Measurements from ENCODE around the gene ACVRL1. TPM values are rescaled to one million over a fixed set of nuclear protein-coding genes. Genes with fewer than 3 reads are reported as not detected.

ACVRL1 gene
- total RNA-seq: under 1 TPM in 1 of 3 donors, not detected in 2; 0.57 TPM
- total RNA-seq (2013): 0.16 TPM

DNA sequence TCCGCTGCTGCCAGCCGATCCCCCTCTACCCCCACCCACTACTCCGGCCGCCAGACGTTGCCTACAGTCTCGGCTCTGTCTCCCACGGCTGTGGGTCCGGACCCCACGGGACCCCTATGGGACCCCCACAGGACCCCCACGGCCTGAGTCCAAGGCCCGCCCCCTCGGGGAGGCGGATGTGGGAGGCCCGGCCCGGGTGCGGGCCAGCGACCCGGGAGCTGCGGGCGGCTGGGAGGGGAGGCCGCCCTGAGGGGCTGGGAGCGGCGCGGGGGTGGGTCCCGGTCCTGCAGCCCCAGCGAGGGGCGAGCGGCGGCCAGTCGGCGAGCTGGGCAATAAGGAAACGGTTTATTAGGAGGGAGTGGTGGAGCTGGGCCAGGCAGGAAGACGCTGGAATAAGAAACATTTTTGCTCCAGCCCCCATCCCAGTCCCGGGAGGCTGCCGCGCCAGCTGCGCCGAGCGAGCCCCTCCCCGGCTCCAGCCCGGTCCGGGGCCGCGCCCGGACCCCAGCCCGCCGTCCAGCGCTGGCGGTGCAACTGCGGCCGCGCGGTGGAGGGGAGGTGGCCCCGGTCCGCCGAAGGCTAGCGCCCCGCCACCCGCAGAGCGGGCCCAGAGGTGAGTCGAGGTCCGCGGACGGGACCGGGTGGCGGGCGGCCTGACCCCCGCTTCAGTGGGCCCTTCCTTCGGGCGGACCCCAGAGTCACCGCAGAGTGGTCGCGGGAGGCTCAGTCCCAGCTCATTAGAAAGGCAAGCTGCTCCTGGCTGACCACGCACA, at the start of gene ACVRL1:
TSS of gene ACVRL1 (plus strand) at position 422 of the 773 bp plus-strand sequence. CDS start 4,971 bp downstream, outside the sequence.
- H3K27ac ChIP-seq (ENCODE audit: low read length): no peak within 1 kb of the TSS
- no peaks in the 10 kb centered on the region for H3K9me3 ChIP-seq (ENCODE audit: control insufficient read depth, insufficient read depth, low read length)
- DNase-seq: no peak
- H3K27me3 Mint-ChIP-seq (ENCODE audit: low read depth in 2 of 2): peaks cover 20 to 42% of the 10 kb centered on the region in 2 donors
- H3K4me1 ChIP-seq (ENCODE audit: control insufficient read depth, insufficient read depth, low read length): peaks cover 4% of the 10 kb centered on the region
- intact Hi-C loops (cut with micrococcal nuclease): no loop called here
- peaks cover 8% of the 10 kb centered on the region for H3K27me3 ChIP-seq (ENCODE audit: control insufficient read depth, insufficient read depth, low read length)
- H3K36me3 Mint-ChIP-seq: no peaks in the 10 kb centered on the region
- ATAC-seq: no peak
- H3K9me3 Mint-ChIP-seq: no peaks in the 10 kb centered on the region
- TF ChIP-seq, protein P1, sequence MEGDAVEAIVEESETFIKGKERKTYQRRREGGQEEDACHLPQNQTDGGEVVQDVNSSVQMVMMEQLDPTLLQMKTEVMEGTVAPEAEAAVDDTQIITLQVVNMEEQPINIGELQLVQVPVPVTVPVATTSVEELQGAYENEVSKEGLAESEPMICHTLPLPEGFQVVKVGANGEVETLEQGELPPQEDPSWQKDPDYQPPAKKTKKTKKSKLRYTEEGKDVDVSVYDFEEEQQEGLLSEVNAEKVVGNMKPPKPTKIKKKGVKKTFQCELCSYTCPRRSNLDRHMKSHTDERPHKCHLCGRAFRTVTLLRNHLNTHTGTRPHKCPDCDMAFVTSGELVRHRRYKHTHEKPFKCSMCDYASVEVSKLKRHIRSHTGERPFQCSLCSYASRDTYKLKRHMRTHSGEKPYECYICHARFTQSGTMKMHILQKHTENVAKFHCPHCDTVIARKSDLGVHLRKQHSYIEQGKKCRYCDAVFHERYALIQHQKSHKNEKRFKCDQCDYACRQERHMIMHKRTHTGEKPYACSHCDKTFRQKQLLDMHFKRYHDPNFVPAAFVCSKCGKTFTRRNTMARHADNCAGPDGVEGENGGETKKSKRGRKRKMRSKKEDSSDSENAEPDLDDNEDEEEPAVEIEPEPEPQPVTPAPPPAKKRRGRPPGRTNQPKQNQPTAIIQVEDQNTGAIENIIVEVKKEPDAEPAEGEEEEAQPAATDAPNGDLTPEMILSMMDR (IDR thresholded peaks at IDR 0.05): no peak
- 17% methylated on average over 74 of the region's 74 CpGs for WGBS (ENCODE audit: insufficient coverage)
- H3K4me1 Mint-ChIP-seq: no peaks in the 10 kb centered on the region
- no peak within 1 kb of the TSS for H3K27ac Mint-ChIP-seq
- peak within 1 kb of the TSS; percentile 9 for H3K4me3 Mint-ChIP-seq
- no peaks in the 10 kb centered on the region for H3K36me3 ChIP-seq (ENCODE audit: control insufficient read depth, insufficient read depth, low read length)
- no peak within 1 kb of the TSS for H3K4me3 ChIP-seq (ENCODE audit: low read length)

DNA sequence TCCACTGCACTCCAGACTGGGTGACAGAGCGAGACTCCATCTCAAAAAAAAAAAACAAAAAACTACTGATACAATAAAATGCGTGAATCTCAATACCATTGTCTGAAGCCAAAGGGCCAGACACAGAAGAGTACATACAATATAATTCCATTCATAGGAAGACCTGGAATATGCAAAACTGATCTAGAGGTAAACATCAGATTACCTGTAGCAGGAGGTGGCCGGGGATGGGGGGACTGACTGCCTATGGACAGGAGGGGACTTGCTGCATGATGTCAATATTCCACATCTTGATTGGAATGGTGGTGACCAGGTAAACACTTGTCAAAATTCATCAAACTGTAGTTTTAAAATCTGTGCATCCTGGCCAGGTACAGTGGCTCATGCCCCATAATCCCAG, 46.3 kb upstream of the ACVRL1 start:
- Mint-ChIP-seq H3K36me3 (no peaks in the 10 kb centered on the region), H3K4me3 (no peak overlapping the region), H3K27me3 (ENCODE audit: low read depth in 2 of 2) (peaks cover 32 to 34% of the 10 kb centered on the region in 2 donors), H3K9me3 (no peaks in the 10 kb centered on the region), H3K4me1 (peaks cover 0 to 5% of the 10 kb centered on the region in 2 donors), H3K27ac (no peak overlapping the region)
- Histone ChIP-seq H3K4me1 (ENCODE audit: control insufficient read depth, insufficient read depth, low read length) (peaks cover 15% of the 10 kb centered on the region), H3K36me3 (ENCODE audit: control insufficient read depth, insufficient read depth, low read length) (no peaks in the 10 kb centered on the region), H3K9me3 (ENCODE audit: control insufficient read depth, insufficient read depth, low read length) (no peaks in the 10 kb centered on the region), H3K27ac (ENCODE audit: low read length) (no peak overlapping the region), H3K4me3 (ENCODE audit: low read length) (no peak overlapping the region), H3K27me3 (ENCODE audit: control insufficient read depth, insufficient read depth, low read length) (peaks cover 25% of the 10 kb centered on the region)
- 93% methylated on average over 3 of the region's 3 CpGs for WGBS (ENCODE audit: insufficient coverage)
- ATAC-seq (no peak), DNase-seq (no peak)
- TF ChIP-seq, protein P1 (IDR thresholded peaks at IDR 0.05): no peak
- intact Hi-C loops (cut with micrococcal nuclease): no loop called here

DNA sequence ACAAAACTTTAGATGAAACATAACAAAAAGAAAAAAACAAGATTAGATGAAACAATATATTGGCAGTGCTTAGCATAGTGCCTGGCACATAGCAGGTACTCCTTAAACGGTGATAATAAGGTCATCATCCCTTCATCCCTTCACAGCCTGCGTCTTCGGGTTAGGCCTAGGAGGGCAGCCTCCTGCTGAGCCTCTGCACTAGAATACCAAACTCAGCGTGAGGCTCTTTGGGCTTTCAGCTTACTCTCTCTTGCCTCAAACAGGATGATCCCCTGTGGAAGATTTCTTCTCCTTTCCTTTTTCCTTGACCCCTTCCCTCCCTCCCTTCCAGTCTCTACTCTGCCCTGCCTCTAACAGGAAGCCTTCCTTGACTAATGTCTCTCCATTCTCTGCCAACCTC, 44.4 kb upstream of the ACVRL1 start:
- H3K4me3 Mint-ChIP-seq: peak overlapping the region; percentile 40
- DNase-seq (no peak), ATAC-seq (no peak)
- no peaks in the 10 kb centered on the region for H3K9me3 ChIP-seq (ENCODE audit: control insufficient read depth, insufficient read depth, low read length)
- peaks cover 0 to 5% of the 10 kb centered on the region in 2 donors for H3K4me1 Mint-ChIP-seq
- WGBS (ENCODE audit: insufficient coverage): 88% methylated on average over 4 of the region's 4 CpGs
- peaks cover 35 to 46% of the 10 kb centered on the region in 2 donors for H3K27me3 Mint-ChIP-seq (ENCODE audit: low read depth in 2 of 2)
- TF ChIP-seq, protein P1 (IDR thresholded peaks at IDR 0.05): no peak
- no peak overlapping the region for H3K27ac Mint-ChIP-seq
- no peaks in the 10 kb centered on the region for H3K36me3 ChIP-seq (ENCODE audit: control insufficient read depth, insufficient read depth, low read length)
- peaks cover 25% of the 10 kb centered on the region for H3K27me3 ChIP-seq (ENCODE audit: control insufficient read depth, insufficient read depth, low read length)
- no peaks in the 10 kb centered on the region for H3K9me3 Mint-ChIP-seq
- no peak overlapping the region for H3K4me3 ChIP-seq (ENCODE audit: low read length)
- intact Hi-C loops (cut with micrococcal nuclease): no loop called here
- H3K36me3 Mint-ChIP-seq: no peaks in the 10 kb centered on the region
- peaks cover 15% of the 10 kb centered on the region for H3K4me1 ChIP-seq (ENCODE audit: control insufficient read depth, insufficient read depth, low read length)
- H3K27ac ChIP-seq (ENCODE audit: low read length): no peak overlapping the region
